Ishikawa (cell line): Measurements from ENCODE around the gene POLD1.

Experiments
- CEBPB ChIP-seq: IDR thresholded peaks from 2 replicates; pipeline ENCODE4 v1.6.1; 2012
- EP300 ChIP-seq: IDR thresholded peaks from 2 replicates; pipeline ENCODE4 v1.6.1; 2012; ENCODE audit warnings: borderline replicate concordance
- MAX ChIP-seq: IDR thresholded peaks from 2 replicates; pipeline ENCODE4 v1.6.1; 2012

GRCh38 chr19:50377051-50377461 is 7.1 kb upstream of the POLD1 start:
- no peak for TF ChIP-seq EP300
- no peak for TF ChIP-seq MAX
- TF ChIP-seq CEBPB: no peak
